ENCODE results near the gene ST8SIA5. TPM values are rescaled to one million over a fixed set of nuclear protein-coding genes. Genes with fewer than 3 reads are reported as not detected.

Gene ST8SIA5
- total RNA-seq, 4 donors from 2014 or later: under 0.01 TPM; not detected in 3

DNA sequence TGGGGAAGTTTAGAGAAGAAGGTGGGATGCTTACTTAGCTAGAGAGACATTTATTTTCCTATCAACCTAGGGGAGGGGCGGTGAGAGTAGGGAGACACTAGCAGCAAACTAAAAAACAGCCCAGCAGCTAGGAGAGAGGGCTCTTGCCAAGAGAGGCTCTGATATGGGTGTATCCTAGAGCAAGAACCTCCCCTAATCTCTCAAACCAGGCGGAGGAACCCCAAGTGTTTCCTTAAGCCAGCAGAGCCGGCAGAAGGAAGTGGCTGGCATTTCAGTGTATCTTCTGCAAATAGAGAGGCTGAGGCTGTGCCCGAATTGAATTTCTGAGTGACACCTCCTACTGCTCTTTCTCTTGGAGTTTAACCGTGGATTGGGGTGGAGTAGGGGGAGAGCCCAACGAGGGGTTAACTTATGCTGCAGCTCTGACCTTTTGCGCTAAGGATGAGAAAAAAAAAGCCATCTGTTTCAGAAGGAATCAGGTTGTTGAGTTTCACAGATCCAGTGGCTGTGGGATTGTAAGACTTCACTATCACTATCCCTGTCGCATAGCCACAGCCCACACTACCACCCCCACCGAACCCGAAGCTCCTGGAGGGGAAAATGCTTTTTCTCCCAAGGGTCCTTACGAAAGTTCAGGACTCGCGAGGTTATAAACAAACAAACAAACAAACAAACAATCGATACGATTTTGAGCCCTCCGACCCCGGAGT, 1.4 kb downstream of the ST8SIA5 start:
- TF ChIP-seq, protein P1, sequence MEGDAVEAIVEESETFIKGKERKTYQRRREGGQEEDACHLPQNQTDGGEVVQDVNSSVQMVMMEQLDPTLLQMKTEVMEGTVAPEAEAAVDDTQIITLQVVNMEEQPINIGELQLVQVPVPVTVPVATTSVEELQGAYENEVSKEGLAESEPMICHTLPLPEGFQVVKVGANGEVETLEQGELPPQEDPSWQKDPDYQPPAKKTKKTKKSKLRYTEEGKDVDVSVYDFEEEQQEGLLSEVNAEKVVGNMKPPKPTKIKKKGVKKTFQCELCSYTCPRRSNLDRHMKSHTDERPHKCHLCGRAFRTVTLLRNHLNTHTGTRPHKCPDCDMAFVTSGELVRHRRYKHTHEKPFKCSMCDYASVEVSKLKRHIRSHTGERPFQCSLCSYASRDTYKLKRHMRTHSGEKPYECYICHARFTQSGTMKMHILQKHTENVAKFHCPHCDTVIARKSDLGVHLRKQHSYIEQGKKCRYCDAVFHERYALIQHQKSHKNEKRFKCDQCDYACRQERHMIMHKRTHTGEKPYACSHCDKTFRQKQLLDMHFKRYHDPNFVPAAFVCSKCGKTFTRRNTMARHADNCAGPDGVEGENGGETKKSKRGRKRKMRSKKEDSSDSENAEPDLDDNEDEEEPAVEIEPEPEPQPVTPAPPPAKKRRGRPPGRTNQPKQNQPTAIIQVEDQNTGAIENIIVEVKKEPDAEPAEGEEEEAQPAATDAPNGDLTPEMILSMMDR (IDR thresholded peaks at IDR 0.05; ENCODE audit: low read depth): no peak

DNA sequence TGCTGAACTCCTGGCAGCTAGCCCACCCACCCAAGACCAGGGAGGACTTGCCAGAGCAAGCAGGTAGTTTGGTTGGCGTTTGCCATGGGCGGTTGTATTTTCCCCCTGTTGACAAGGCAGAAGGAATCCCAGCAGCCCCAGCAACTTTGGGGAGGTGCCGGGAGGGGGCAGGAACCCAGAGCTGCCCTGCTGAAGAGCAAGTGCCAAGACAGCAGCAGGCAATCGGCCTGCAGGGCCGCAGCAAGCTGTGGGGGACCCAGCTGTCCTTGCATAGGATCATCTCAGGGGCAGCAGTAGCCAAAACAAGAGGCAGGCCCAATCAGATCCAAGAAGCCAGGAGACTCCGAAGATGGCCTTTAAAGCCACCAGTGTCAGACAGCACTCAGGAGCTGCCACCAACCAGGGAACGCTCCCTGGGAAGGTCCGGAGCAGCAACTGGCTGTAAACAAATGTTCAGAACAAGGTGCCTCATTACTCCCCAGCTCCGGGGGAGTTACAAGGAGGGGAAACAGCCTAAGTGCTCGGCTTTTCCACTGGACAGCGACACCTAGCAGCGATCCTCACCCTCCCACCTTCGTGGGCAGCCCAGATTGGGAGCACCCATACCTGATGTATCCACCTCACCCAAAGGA, 2.1 kb downstream of the ST8SIA5 start:
- TF ChIP-seq, protein P1 (IDR thresholded peaks at IDR 0.05; ENCODE audit: low read depth): no peak

DNA sequence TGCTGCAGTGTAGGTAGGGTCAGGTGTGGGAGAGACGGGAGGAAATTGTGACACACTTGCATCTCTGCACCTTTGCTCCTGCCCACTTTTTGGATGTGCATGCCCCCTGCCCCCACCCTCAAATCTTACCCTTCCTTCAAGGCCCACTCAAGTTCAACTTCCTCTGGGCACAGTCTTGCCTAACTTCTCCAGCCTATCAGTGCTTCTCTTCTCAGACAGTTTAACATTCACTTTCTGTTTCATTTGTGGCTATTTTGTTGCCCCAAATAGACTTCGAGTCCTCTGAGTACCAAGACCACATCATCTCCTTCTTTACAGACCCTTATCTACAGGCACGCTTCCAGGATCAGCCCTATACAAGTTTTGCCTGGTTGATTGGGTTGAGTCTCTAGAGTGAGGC, 2.7 kb downstream of the ST8SIA5 start:
- TF ChIP-seq, protein P1 (IDR thresholded peaks at IDR 0.05; ENCODE audit: low read depth): no peak

DNA sequence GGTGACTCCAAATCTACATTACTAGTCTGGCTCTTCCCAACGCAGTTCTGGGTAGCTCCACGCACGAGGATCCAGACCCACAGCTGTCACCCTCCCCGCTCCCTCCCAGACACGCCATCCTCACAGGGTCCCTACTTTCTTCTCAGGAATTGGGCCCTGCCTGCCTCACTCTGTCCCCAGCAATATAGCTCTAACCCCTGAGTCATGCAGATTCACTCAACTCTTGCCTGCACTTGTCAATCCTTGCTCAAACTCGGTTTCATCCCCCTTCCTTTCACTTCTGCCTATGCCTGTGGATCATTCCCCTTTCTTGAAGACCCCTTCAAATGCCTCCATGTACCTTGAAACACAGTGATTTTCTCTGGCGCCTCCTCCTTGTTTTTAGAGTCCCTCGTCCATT, 5.0 kb downstream of the ST8SIA5 start:
- TF ChIP-seq, protein P1 (IDR thresholded peaks at IDR 0.05; ENCODE audit: low read depth): no peak

DNA sequence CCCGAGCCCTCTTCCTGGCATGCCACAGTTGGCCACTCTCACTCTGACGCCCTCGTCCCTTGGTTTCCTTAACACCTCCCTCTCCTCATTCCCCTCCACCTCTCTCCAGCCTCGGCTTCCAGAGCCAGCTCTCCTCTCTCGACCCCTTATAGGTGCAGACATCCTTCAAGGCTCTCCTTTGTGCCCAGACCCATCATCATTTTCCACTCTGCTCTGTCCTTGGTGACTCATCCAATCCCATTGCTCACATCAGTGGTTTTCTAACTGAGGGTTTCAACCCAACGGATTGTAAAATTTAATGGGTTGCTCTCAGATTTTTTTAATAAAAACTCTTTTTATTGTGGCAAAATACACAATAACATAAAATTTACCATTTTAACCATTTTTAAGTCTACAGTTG, 6.2 kb downstream of the ST8SIA5 start:
- TF ChIP-seq, protein P1 (IDR thresholded peaks at IDR 0.05; ENCODE audit: low read depth): no peak

DNA sequence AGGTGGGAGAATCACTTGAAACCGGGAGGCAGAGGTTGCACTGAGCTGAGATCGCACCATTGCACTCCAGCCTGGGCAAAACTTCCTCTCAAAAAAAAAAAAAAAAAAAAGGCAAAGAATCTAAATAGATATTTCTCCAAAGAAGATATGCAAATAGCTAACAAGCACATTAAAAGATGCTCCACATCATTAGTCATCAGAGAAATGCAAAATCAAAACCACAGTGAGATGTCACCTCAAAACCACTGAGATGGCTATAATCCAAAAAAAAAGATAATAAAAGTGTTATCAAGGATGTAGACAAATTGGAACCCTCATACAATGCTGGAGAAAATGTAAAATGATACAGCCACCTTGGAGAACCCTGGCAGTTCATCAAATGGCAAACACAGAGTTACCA, 8.4 kb downstream of the ST8SIA5 start:
- TF ChIP-seq, protein P1 (IDR thresholded peaks at IDR 0.05; ENCODE audit: low read depth): no peak

DNA sequence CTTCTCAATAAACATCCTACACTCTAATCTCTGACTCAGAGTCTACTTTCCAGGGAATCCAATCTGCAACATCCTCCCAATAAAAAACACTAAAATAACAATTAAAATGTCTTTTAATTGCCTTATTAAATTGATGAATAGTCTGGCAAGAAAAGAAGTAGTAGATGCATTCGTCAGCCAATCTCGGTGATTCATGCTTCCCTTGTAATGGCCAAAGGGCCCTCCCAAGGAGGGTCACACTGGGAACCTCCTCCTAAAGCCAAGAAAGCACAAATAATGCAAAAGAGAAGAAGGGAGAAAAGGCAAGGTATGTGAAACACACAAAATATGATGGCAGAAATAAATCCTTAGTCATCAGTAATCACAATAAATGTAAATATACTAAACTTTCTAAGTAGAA, 16.8 kb downstream of the ST8SIA5 start:
- TF ChIP-seq, protein P1 (IDR thresholded peaks at IDR 0.05; ENCODE audit: low read depth): no peak

All from subcutaneous adipose tissue (tissue), 4 donors.